HAP-1 (cell line): ENCODE measurements around the gene GTF2IRD2.
"Not testable (repeated sequence)": the region's sequence is repeated elsewhere in the genome, so short reads cannot be mapped to it uniquely, and the experiment has no call there.

Experiments
- DNase-seq, 2 experiments: peaks; one replicate each; pipeline ENCODE4 v3.0.0-alpha.2; 2016 to 2020; ENCODE audit warnings: low spot score in 2 of 2
- H3K27me3 ChIP-seq: fragments of 250-450 bp; sonication (Bioruptor Pico); 2 replicates; pipeline ENCODE4 v1.5.1; 2020; ENCODE audit warnings: low read depth, mild to moderate bottlenecking, moderate library complexity
- H3K36me3 ChIP-seq: fragments of 250-450 bp; sonication (Bioruptor Pico); replicated peaks from 2 replicates; pipeline ENCODE4 v1.5.1; 2020; ENCODE audit warnings: mild to moderate bottlenecking
- H3K4me1 ChIP-seq: fragments of 250-450 bp; sonication (Bioruptor Pico); 2 replicates; pipeline ENCODE4 v1.5.1; 2020; ENCODE audit warnings: mild to moderate bottlenecking
- H3K4me3 ChIP-seq: fragments of 250-450 bp; sonication (Bioruptor Pico); 2 replicates; pipeline ENCODE4 v1.5.1; 2020; ENCODE audit warnings: mild to moderate bottlenecking, moderate library complexity
- H3K9me3 ChIP-seq: fragments of 250-450 bp; sonication (Bioruptor Pico); 2 replicates; pipeline ENCODE4 v1.5.1; 2020; ENCODE audit warnings: mild to moderate bottlenecking, moderate library complexity
- in situ Hi-C: fragments of 300-500 bp; cut with MboI; formaldehyde crosslinking; loops from 3 replicates; pipeline ENCODE4 v1.14.3; 2020; ENCODE audit warnings: low sequenced_read_pairs, inconsistent platforms, mixed read lengths

Gene GTF2IRD2

DNA sequence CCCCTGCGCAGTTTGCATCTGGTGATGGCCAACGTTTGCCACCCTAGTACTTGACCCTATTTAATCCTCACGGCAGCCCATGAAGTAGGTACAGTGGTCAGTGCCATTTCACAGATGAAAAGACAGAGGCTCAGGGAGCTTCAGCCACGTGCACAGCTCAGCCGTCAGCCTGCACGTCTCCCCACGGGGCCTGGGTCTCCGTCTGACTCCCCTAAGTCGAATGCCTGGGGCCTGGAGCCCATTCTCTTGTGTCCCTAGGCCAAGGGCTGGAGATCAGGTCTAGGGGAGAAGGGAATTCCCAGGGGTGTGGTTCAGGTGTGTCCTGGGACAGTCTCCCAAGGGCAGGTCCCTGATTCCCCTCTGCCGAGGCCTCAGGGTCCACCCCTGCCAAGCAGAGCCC lies 84.4 kb downstream of the GTF2IRD2 start:
- in situ Hi-C loops, H3K36me3 ChIP-seq, H3K4me1 ChIP-seq, H3K9me3 ChIP-seq, DNase-seq, H3K27me3 ChIP-seq, H3K4me3 ChIP-seq: not testable (repeated sequence)

DNA sequence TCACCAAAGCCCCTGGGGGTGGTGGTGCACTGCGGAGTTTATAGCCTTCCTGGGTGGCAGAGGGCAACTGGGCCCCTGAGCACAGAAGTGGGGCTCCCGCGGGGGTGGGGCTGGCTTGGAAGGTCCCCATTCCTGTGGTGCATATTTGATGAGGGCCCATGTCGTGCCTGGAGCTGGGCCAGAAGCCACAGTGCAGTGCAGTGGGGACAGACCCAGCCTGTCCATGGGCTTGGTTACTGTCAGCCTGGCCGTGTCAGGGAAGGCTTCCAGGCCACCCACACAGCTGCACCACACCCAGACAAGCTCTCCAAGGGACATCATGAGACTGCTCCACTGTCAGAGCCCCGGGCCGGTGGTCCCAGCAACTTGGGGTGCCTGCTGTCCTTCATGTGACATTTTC lies 84.9 kb downstream of the GTF2IRD2 start:
- H3K27me3 ChIP-seq, H3K9me3 ChIP-seq, H3K36me3 ChIP-seq, H3K4me1 ChIP-seq, DNase-seq, in situ Hi-C loops, H3K4me3 ChIP-seq: not testable (repeated sequence)

DNA sequence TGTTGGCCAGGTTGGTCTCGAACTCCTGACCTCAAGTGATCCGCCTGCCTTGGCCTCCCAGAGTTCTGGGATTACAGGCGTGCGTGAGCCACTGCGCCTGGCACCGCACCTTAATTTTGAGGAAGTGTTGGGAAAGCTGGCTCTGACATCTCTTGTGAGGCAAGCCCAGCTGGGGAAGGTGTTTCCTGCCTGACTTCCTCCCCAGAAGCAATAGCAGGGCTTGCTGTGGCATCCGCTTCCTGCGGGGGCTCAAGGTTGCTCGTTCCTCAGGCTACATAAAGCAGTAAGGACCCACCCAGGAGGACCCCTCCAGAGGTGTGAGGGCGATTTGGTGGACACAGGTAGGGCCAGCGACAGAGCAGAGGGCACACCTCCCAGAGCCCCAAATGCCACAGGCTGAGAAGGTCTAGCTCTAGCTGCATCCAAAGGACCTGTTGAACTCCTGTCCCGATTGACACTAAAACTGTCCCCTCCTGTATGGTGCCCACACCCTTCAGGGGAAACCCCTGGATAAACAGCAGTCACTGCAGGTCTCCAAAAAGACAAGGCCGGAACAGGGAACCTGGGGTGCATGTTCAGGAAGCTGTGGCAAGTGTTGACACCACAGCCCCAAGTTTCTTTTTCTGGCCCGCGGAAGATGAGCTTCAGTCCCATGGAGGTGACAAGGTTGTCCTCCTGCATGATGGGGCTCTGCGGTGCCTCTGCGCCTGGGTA lies 86.0 kb downstream of the GTF2IRD2 start:
- in situ Hi-C loops, H3K4me1 ChIP-seq, DNase-seq, H3K9me3 ChIP-seq, H3K36me3 ChIP-seq, H3K4me3 ChIP-seq, H3K27me3 ChIP-seq: not testable (repeated sequence)

DNA sequence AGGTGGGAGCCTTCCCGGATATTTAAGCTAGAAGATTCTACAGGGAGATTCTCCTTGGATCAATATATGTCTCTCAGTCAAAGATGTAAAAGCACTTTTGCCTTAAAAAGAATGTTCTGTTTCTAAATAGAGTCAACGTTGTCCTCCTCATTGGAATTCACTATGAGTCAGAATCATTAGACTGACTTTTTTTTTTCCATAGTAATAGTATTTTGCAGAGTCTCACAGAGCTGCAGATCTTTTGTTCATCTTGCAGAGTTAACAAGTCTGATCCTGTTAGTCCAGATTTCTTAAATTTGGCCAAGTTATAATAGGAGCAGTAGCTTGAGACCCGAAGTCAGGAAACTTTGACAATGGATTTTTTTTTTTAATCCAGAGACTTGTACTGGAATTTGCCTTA lies 92.4 kb downstream of the GTF2IRD2 start:
- H3K4me3 ChIP-seq, DNase-seq, H3K4me1 ChIP-seq, in situ Hi-C loops, H3K36me3 ChIP-seq, H3K9me3 ChIP-seq, H3K27me3 ChIP-seq: not testable (repeated sequence)

DNA sequence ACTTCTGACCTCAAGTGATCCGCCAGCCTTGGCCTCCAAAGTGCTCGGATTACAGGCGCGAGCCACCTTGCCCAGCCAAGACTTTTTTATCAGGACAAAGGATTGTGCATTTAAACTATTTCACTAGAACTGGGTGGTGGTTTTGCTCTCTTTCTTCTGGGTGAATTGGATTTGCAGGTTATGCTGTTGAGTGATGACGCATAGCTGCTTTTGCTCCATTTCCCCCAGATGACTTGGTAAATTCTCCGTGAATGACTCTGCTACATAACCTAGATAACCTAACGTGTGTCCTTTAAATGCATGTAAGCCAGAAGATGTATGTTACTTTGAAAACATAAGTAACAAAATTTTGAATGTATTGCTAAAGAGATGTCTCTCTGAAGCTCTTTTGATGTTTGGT lies 93.1 kb downstream of the GTF2IRD2 start:
- H3K36me3 ChIP-seq, H3K27me3 ChIP-seq, DNase-seq, H3K4me3 ChIP-seq, in situ Hi-C loops, H3K4me1 ChIP-seq, H3K9me3 ChIP-seq: not testable (repeated sequence)

DNA sequence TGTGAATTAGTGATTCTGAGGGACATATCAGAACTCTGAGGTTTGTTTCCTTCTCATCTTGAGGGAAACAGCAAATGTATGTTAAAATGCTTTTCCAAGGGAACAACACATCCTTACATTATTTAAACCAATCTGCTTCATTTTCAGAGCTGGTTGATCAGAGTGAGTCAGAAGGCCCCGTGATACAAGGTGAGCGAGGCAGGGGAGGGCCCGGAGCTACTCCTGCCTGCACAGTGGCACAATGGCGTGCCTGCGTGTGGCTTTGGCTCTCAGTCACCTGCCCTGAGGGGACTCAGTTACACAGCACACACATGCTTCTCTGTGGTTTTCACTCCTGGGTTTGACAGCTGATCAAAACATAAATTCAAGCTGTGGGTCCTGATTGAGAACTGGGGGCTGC lies 94.7 kb downstream of the GTF2IRD2 start:
- in situ Hi-C loops, H3K4me1 ChIP-seq, H3K9me3 ChIP-seq, DNase-seq, H3K27me3 ChIP-seq, H3K4me3 ChIP-seq, H3K36me3 ChIP-seq: not testable (repeated sequence)

DNA sequence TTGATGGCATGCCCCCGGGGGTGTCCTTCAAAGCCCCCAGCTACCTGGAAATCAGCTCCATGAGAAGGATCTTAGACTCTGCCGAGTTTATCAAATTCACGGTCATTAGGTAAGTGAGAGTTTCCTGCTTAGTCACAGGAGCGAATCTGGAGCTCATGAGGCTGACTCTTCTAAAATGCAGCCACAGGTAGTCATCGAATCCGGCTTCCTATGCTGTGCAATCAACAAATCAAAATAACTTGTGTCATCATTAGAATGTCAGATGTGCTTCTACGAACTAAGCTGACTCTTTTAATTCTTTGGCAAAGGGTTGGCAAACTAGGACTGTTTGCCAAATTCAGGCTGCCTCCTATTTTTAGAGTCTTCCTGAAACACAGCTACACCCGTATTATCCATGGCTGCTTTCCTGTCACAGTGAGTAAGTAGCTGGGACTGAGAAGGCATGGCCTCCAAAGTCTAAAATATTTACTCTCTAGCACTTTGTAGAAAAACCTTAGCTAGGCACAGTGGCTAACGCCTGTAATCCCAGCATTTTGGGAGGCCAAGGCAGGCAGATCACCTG lies 97.4 kb downstream of the GTF2IRD2 start:
- H3K9me3 ChIP-seq, H3K36me3 ChIP-seq, H3K27me3 ChIP-seq, H3K4me3 ChIP-seq, in situ Hi-C loops, DNase-seq, H3K4me1 ChIP-seq: not testable (repeated sequence)
